ENCODE measurements around the gene PRR20D.

DNA sequence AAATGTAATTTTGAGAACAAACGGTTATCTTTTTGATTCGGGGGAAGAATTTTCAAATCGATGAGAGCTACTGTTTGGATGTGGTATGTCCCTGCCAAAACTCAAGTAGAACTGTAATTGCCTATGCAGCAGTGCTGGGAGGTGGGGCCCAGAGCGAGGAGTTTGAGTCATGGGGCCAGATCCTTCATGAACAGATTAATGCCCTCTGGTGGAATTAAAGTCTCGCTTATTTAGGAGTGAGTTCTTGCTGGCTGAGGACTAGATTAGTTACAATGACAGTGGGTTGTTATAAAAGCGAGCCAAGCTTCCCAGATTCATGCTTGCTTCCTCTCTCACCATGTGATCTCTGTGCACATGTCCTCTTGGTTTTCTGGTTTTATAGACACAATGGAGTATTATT lies 31.5 kb upstream of the PRR20D start:
- no peak for TF ChIP-seq CTCF (IDR thresholded peaks at IDR 0.05)
- TF ChIP-seq POLR2A (IDR thresholded peaks at IDR 0.05): no peak
